ENCODE measurements around the gene PPIL6. TPM values are rescaled to one million over a fixed set of nuclear protein-coding genes. Genes with fewer than 3 reads are reported as not detected.

PPIL6 gene
- total RNA-seq, 1 experiment from 2014 or later, result 0.61 TPM

GRCh38 chr6:109411034-109411433 is 29.4 kb downstream of the PPIL6 start:
- Mint-ChIP-seq H3K9me3 (peaks cover 14% of the 10 kb centered on the region), H3K36me3 (no peaks in the 10 kb centered on the region), H3K27ac (no peak overlapping the region), H3K4me3 (no peak overlapping the region), H3K4me1 (no peaks in the 10 kb centered on the region), H3K27me3 (ENCODE audit: low read depth) (peaks cover 3% of the 10 kb centered on the region; the same call in 1 of the 2 replicates)
- ChIA-PET CTCF (no interaction called here), POLR2A (no interaction called here)
- ATAC-seq (no peak), DNase-seq (ENCODE audit: low spot score) (no peak)
- TF ChIP-seq, protein P1, sequence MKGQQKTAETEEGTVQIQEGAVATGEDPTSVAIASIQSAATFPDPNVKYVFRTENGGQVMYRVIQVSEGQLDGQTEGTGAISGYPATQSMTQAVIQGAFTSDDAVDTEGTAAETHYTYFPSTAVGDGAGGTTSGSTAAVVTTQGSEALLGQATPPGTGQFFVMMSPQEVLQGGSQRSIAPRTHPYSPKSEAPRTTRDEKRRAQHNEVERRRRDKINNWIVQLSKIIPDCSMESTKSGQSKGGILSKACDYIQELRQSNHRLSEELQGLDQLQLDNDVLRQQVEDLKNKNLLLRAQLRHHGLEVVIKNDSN (CRISPR knock-in tag; IDR thresholded peaks at IDR 0.05), result no peak
- no peak for TF ChIP-seq ZNF423 (CRISPR knock-in tag; IDR thresholded peaks at IDR 0.05)

GRCh38 chr6:109406196-109406595 is 34.2 kb downstream of the PPIL6 start:
- H3K36me3 Mint-ChIP-seq, result no peaks in the 10 kb centered on the region
- H3K27me3 Mint-ChIP-seq (ENCODE audit: low read depth), result no peaks in the 10 kb centered on the region
- ChIA-PET POLR2A (no interaction called here), CTCF (no interaction called here)
- no peak overlapping the region for H3K4me3 Mint-ChIP-seq
- H3K4me1 Mint-ChIP-seq, result no peaks in the 10 kb centered on the region
- no peak overlapping the region for H3K27ac Mint-ChIP-seq
- no peak for TF ChIP-seq CREM (CRISPR knock-in tag; IDR thresholded peaks at IDR 0.05)
- no peak for TF ChIP-seq NFE2L1 (CRISPR knock-in tag; IDR thresholded peaks at IDR 0.05)
- no peak for TF ChIP-seq TCF7 (CRISPR knock-in tag; IDR thresholded peaks at IDR 0.05; ENCODE audit: low read depth)
- TF ChIP-seq FOXK1 (CRISPR knock-in tag; IDR thresholded peaks at IDR 0.05), result no peak
- no peak for TF ChIP-seq ATF1 (CRISPR knock-in tag; IDR thresholded peaks at IDR 0.05)
- DNase-seq (ENCODE audit: low spot score), result no peak
- ATAC-seq, result no peak
- peaks cover 5% of the 10 kb centered on the region for H3K9me3 Mint-ChIP-seq

DNA sequence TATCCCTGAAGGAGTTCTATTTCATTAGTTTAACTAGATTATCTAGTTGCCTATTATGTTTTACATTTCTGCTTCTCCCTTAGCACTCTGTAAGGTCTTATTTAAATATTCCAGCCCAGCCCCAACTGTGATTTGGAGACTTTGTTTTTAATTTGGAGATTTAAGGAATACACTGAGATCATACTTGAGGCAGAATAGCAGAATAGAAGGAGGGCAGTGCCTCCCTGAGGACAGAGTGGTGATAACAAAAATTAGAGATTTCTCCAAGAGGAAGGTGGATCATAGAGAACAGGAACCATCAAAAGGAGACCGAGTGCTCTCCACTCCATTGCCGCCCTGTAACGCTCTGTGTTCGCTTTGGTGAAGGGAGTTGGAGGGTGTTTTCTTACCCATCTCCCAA is 43.4 kb downstream of the PPIL6 start:
- no peaks in the 10 kb centered on the region for H3K27me3 Mint-ChIP-seq (ENCODE audit: low read depth)
- H3K27ac Mint-ChIP-seq, result no peak overlapping the region
- ChIA-PET CTCF (interaction anchor here (1.1 to 2.2 kb wide), 3 partner anchors 14 to 209 kb away, joined by 3 to 7 read pairs (median 3); no protein-coding TSS in a partner anchor), POLR2A (no interaction called here)
- H3K9me3 Mint-ChIP-seq, result no peaks in the 10 kb centered on the region
- peak; percentile 75 for ATAC-seq
- DNase-seq (ENCODE audit: low spot score), result no peak
- TF ChIP-seq, protein P2, sequence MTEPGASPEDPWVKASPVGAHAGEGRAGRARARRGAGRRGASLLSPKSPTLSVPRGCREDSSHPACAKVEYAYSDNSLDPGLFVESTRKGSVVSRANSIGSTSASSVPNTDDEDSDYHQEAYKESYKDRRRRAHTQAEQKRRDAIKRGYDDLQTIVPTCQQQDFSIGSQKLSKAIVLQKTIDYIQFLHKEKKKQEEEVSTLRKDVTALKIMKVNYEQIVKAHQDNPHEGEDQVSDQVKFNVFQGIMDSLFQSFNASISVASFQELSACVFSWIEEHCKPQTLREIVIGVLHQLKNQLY (CRISPR knock-in tag; IDR thresholded peaks at IDR 0.05), result no peak
- TF ChIP-seq JUN (CRISPR knock-in tag; IDR thresholded peaks at IDR 0.05) (no peak), CBFB (CRISPR knock-in tag; IDR thresholded peaks at IDR 0.05; ENCODE audit: low read depth) (no peak), TCF7 (CRISPR knock-in tag; IDR thresholded peaks at IDR 0.05; ENCODE audit: low read depth) (no peak), GTF2I (CRISPR knock-in tag; conservative IDR thresholded peaks at IDR 0.05) (no peak), PRRX2 (CRISPR knock-in tag; IDR thresholded peaks at IDR 0.05) (no peak), MAX (CRISPR knock-in tag; IDR thresholded peaks at IDR 0.05) (no peak), NFE2L1 (CRISPR knock-in tag; IDR thresholded peaks at IDR 0.05) (no peak), SP1 (CRISPR knock-in tag; conservative IDR thresholded peaks at IDR 0.05) (no peak), ELF4 (CRISPR knock-in tag; IDR thresholded peaks at IDR 0.05; ENCODE audit: low read depth) (no peak), TEAD4 (CRISPR knock-in tag; IDR thresholded peaks at IDR 0.05) (no peak), ZNF121 (CRISPR knock-in tag; IDR thresholded peaks at IDR 0.05) (no peak), CREB1 (CRISPR knock-in tag; IDR thresholded peaks at IDR 0.05) (no peak), ZNF138 (CRISPR knock-in tag; conservative IDR thresholded peaks at IDR 0.05) (no peak), ETV6 (CRISPR knock-in tag; IDR thresholded peaks at IDR 0.05) (no peak)
- TF ChIP-seq, protein P3, sequence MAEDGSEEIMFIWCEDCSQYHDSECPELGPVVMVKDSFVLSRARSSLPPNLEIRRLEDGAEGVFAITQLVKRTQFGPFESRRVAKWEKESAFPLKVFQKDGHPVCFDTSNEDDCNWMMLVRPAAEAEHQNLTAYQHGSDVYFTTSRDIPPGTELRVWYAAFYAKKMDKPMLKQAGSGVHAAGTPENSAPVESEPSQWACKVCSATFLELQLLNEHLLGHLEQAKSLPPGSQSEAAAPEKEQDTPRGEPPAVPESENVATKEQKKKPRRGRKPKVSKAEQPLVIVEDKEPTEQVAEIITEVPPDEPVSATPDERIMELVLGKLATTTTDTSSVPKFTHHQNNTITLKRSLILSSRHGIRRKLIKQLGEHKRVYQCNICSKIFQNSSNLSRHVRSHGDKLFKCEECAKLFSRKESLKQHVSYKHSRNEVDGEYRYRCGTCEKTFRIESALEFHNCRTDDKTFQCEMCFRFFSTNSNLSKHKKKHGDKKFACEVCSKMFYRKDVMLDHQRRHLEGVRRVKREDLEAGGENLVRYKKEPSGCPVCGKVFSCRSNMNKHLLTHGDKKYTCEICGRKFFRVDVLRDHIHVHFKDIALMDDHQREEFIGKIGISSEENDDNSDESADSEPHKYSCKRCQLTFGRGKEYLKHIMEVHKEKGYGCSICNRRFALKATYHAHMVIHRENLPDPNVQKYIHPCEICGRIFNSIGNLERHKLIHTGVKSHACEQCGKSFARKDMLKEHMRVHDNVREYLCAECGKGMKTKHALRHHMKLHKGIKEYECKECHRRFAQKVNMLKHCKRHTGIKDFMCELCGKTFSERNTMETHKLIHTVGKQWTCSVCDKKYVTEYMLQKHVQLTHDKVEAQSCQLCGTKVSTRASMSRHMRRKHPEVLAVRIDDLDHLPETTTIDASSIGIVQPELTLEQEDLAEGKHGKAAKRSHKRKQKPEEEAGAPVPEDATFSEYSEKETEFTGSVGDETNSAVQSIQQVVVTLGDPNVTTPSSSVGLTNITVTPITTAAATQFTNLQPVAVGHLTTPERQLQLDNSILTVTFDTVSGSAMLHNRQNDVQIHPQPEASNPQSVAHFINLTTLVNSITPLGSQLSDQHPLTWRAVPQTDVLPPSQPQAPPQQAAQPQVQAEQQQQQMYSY (CRISPR knock-in tag; IDR thresholded peaks at IDR 0.05), result no peak
- no peak overlapping the region for H3K4me3 Mint-ChIP-seq
- no peaks in the 10 kb centered on the region for H3K4me1 Mint-ChIP-seq
- H3K36me3 Mint-ChIP-seq, result no peaks in the 10 kb centered on the region
